HCT116 (cell line): Measurements from ENCODE around the gene SULT1B1. TPM values are rescaled to one million over a fixed set of nuclear protein-coding genes. Genes with fewer than 3 reads are reported as not detected.

Experiments used
- ATAC-seq: fragments of 200-7000 bp; cut with Tn5 transposase; 2 replicates; pipeline ENCODE4 v1.9.1; 2020; ENCODE audit warnings: mild to moderate bottlenecking, moderate library complexity
- BruUV-seq: library from RNA; stranded (reverse); fragments of 400-500 nt; replicated peaks from 2 replicates; lab custom pipeline; 2021; lab: Mats Ljungman, UMichigan
- CTCF ChIA-PET: fragments of 300-600 bp; sonication (Branson Sonifier 250); formaldehyde crosslinking; loops from one replicate; lab custom pipeline; 2021; ENCODE audit warnings: antibody characterized with exemption; lab: Charles Lee
- POLR2A ChIA-PET: fragments of 300-600, 350-600 bp; sonication (Branson Sonifier 250); formaldehyde crosslinking; loops from one replicate; lab custom pipeline; 2021; ENCODE audit warnings: antibody characterized with exemption; lab: Charles Lee
- RAD21 ChIA-PET, 2 experiments: fragments of 300-600 bp; sonication (Branson Sonifier 250); formaldehyde crosslinking; loops; one replicate each; lab custom pipeline; 2023; ENCODE audit warnings: low total read pairs in 2 of 2; ENCODE audit not compliant: uncharacterized antibody in 2 of 2, unreplicated experiment in 2 of 2, low non-redundant PET in 1 of 2; lab: Charles Lee
- DNase-seq: peaks from one replicate; pipeline ENCODE4 v3.0.0-alpha.2; 2010; ENCODE audit warnings: low read depth, low spot score
- H2AFZ ChIP-seq: fragments of 200-600 bp; shearing (Covaris generic), sonication (generic); 2 replicates; pipeline ENCODE4 v1.6.1; 2017; ENCODE audit warnings: low read depth, mixed run types, mixed read lengths, antibody characterized with exemption, low read length; ENCODE audit not compliant: poor library complexity, severe bottlenecking
- H3K27ac ChIP-seq: 2 replicates; pipeline ENCODE4 v1.5.1; 2012; ENCODE audit warnings: low read depth, low read length
- H3K27me3 ChIP-seq: fragments of 200-600 bp; sonication (generic); 2 replicates; pipeline ENCODE4 v1.6.1; 2016; ENCODE audit warnings: mixed run types, low read length, mixed read lengths; ENCODE audit not compliant: insufficient read depth
- H3K36me3 ChIP-seq, 2 experiments: fragments of 200-500 bp in 1 of 2; fragments of 200-600 bp in 1 of 2; sonication (Bioruptor generic) in 1 of 2; sonication (generic) in 1 of 2; 2 replicates each; pipeline versions ENCODE4 v1.5.1 to v1.6.1; 2014 to 2016; ENCODE audit warnings: low read length in 2 of 2, inconsistent platforms in 1 of 2, mixed read lengths in 1 of 2, mixed run types in 1 of 2; ENCODE audit not compliant: insufficient read depth in 2 of 2, control insufficient read depth in 1 of 2
- H3K4me1 ChIP-seq, 2 experiments: fragments of 200-600 bp in 1 of 2; sonication (generic) in 1 of 2; 2 replicates each; pipeline versions ENCODE4 v1.5.1 to v1.6.1; 2012 to 2017; ENCODE audit warnings: low read length in 2 of 2, inconsistent platforms in 1 of 2, mild to moderate bottlenecking in 1 of 2, mixed read lengths in 1 of 2, mixed run types in 1 of 2, moderate library complexity in 1 of 2; ENCODE audit not compliant: insufficient read depth in 2 of 2, control insufficient read depth in 1 of 2
- H3K4me2 ChIP-seq: fragments of 200-600 bp; sonication (generic); 2 replicates; pipeline ENCODE4 v1.6.1; 2017; ENCODE audit warnings: mixed run types, low read length, mixed read lengths
- H3K4me3 ChIP-seq, 2 experiments: fragments of 200-600 bp in 1 of 2; sonication (generic) in 1 of 2; replicated peaks in 1 of 2; 2 replicates each; pipeline ENCODE4 v1.5.1; 2011 to 2016; ENCODE audit warnings: low read length in 2 of 2, control low read depth in 1 of 2, low read depth in 1 of 2, mild to moderate bottlenecking in 1 of 2, mixed read lengths in 1 of 2, mixed run types in 1 of 2
- H3K79me2 ChIP-seq: fragments of 200-600 bp; sonication (generic); 2 replicates; pipeline ENCODE4 v1.6.1; 2017; ENCODE audit warnings: mild to moderate bottlenecking, mixed run types, low read length, moderate library complexity, mixed read lengths; ENCODE audit not compliant: insufficient read depth
- H3K9ac ChIP-seq: fragments of 200-600 bp; sonication (generic); 2 replicates; pipeline ENCODE4 v1.6.1; 2016; ENCODE audit warnings: low read length, mixed read lengths
- H3K9me2 ChIP-seq: fragments of 200-600 bp; sonication (generic), shearing (Covaris generic); 2 replicates; pipeline ENCODE4 v1.6.1; 2017; ENCODE audit warnings: mixed run types, mild to moderate bottlenecking, moderate library complexity; ENCODE audit not compliant: insufficient read depth
- H3K9me3 ChIP-seq, 2 experiments: fragments of 200-500 bp in 1 of 2; fragments of 200-600 bp in 1 of 2; sonication (Bioruptor generic) in 1 of 2; sonication (generic) in 1 of 2; 2 replicates each; pipeline ENCODE4 v1.6.1; 2014 to 2017; ENCODE audit warnings: low read length in 2 of 2, mixed read lengths in 2 of 2, inconsistent platforms in 1 of 2, low read depth in 1 of 2, mild to moderate bottlenecking in 1 of 2, mixed run types in 1 of 2, moderate library complexity in 1 of 2; ENCODE audit not compliant: control insufficient read depth in 1 of 2, insufficient read depth in 1 of 2
- H4K20me1 ChIP-seq: fragments of 200-600 bp; sonication (generic), shearing (Covaris generic); 2 replicates; pipeline ENCODE4 v1.6.1; 2017; ENCODE audit warnings: mixed run types, mild to moderate bottlenecking, moderate library complexity; ENCODE audit not compliant: insufficient read depth
- ATF3 ChIP-seq: IDR thresholded peaks from 2 replicates; pipeline ENCODE4 v1.6.1; 2012
- CBX3 ChIP-seq: IDR thresholded peaks from 2 replicates; pipeline ENCODE4 v1.6.1; 2012; ENCODE audit warnings: low read depth
- CEBPB ChIP-seq: IDR thresholded peaks from 2 replicates; pipeline ENCODE4 v1.6.1; 2012; ENCODE audit warnings: low read depth
- CTCF ChIP-seq, 3 experiments: fragments of 200-600 bp in 1 of 3; sonication (generic) in 1 of 3; IDR thresholded peaks in 2 of 3; conservative IDR thresholded peaks in 1 of 3; 2 replicates each; pipeline ENCODE4 v1.5.1; 2012 to 2017; ENCODE audit warnings: low read depth in 2 of 3, low read length in 2 of 3, antibody characterized with exemption in 1 of 3, borderline replicate concordance in 1 of 3, control low read depth in 1 of 3, mild to moderate bottlenecking in 1 of 3, mixed read lengths in 1 of 3, mixed run types in 1 of 3, moderate library complexity in 1 of 3; ENCODE audit not compliant: insufficient read depth in 1 of 3
- EGR1 ChIP-seq: IDR thresholded peaks from 2 replicates; pipeline ENCODE4 v1.6.1; 2012; ENCODE audit warnings: low read depth
- ELF1 ChIP-seq: IDR thresholded peaks from 2 replicates; pipeline ENCODE4 v1.6.1; 2012; ENCODE audit warnings: low read depth, borderline replicate concordance
- EZH2phosphoT487 ChIP-seq: fragments of 200-600 bp; IDR thresholded peaks from 2 replicates; pipeline ENCODE4 v1.6.1; 2018; ENCODE audit warnings: antibody characterized with exemption, borderline replicate concordance
- FOSL1 ChIP-seq: IDR thresholded peaks from 2 replicates; pipeline ENCODE4 v1.6.1; 2012; ENCODE audit warnings: low read depth
- MAX ChIP-seq: IDR thresholded peaks from 2 replicates; pipeline ENCODE4 v1.6.1; 2012
- POLR2A ChIP-seq: IDR thresholded peaks from 2 replicates; pipeline ENCODE4 v1.7.0; 2011; ENCODE audit warnings: borderline replicate concordance; ENCODE audit not compliant: insufficient read depth, insufficient read length; ENCODE audit errors: extremely low read depth
- POLR2AphosphoS5 ChIP-seq: IDR thresholded peaks from 2 replicates; pipeline ENCODE4 v1.6.1; 2011; ENCODE audit warnings: mild to moderate bottlenecking, low read depth, low read length, moderate library complexity
- RAD21 ChIP-seq: IDR thresholded peaks from 2 replicates; pipeline ENCODE4 v1.6.1; 2012; ENCODE audit warnings: low read depth, mild to moderate bottlenecking
- REST ChIP-seq: IDR thresholded peaks from 2 replicates; pipeline ENCODE4 v1.6.1; 2012; ENCODE audit warnings: low read depth
- SIN3A ChIP-seq: IDR thresholded peaks from 2 replicates; pipeline ENCODE4 v1.6.1; 2012; ENCODE audit warnings: low read depth
- SRF ChIP-seq: IDR thresholded peaks from 2 replicates; pipeline ENCODE4 v1.6.1; 2012; ENCODE audit warnings: low read depth
- TCF7L2 ChIP-seq: IDR thresholded peaks from 2 replicates; pipeline ENCODE4 v1.7.0; 2011; ENCODE audit warnings: borderline replicate concordance, inconsistent platforms; ENCODE audit not compliant: insufficient read depth, insufficient read length; ENCODE audit errors: extremely low read depth
- YY1 ChIP-seq: IDR thresholded peaks from 2 replicates; pipeline ENCODE4 v1.6.1; 2011; ENCODE audit warnings: low read length, low read depth, moderate library complexity, mild to moderate bottlenecking; ENCODE audit not compliant: insufficient replicate concordance; ENCODE audit errors: extremely low read depth
- ZFX ChIP-seq: fragments of 450-650 bp; IDR thresholded peaks from 2 replicates; pipeline ENCODE4 v1.6.1; 2017
- ZNF274 ChIP-seq: fragments of 200-500 bp; sonication (Bioruptor generic); IDR thresholded peaks from 2 replicates; pipeline ENCODE4 v1.6.1; 2014; ENCODE audit warnings: mild to moderate bottlenecking, low read depth, low read length, inconsistent platforms
- intact Hi-C: fragments of 100-400 bp; cut with micrococcal nuclease; formaldehyde crosslinking; loops from 2 replicates; pipeline ENCODE4 v1.10.0; 2022
- total RNA-seq: library from RNA; stranded (reverse); gene quantifications from one replicate; pipeline ENCODE4 v1.2.1, GENCODE V29; 2021; ENCODE audit not compliant: unreplicated experiment
- TF ChIP-seq, protein P1 (sequence below): IDR thresholded peaks from 2 replicates; pipeline ENCODE4 v1.6.1; 2011; ENCODE audit warnings: mild to moderate bottlenecking, low read length, moderate library complexity; ENCODE audit not compliant: insufficient replicate concordance; ENCODE audit errors: extremely low read depth

Gene SULT1B1
- total RNA-seq, 1 experiment from 2014 or later = 0.10 TPM

- Histone ChIP-seq H3K9ac (no peak overlapping the region), H3K9me2 (no peaks in the 10 kb centered on the region), H2AFZ (no peak overlapping the region), H3K36me3 (no peaks in the 10 kb centered on the region), H4K20me1 (no peaks in the 10 kb centered on the region), H3K4me3 (no peak overlapping the region), H3K9me3 (no peaks in the 10 kb centered on the region), H3K4me1 (no peaks in the 10 kb centered on the region), H3K4me2 (no peak overlapping the region), H3K79me2 (no peaks in the 10 kb centered on the region), H3K27me3 (no peaks in the 10 kb centered on the region), H3K27ac (no peak overlapping the region)
- intact Hi-C loops = no loop called here
- DNase-seq (no peak), ATAC-seq (no peak)
- no TSS peak for BruUV-seq
- TF ChIP-seq CTCF (IDR thresholded peaks at IDR 0.05 in 2 of 3, conservative IDR thresholded peaks at IDR 0.05 in 1 of 3; ENCODE audit: borderline replicate concordance in 1 of 3, insufficient read depth in 1 of 3, low read depth in 2 of 3, low read length in 2 of 3) = no peak
- TF ChIP-seq EZH2phosphoT487 = no peak
- no peak for TF ChIP-seq ELF1
- TF ChIP-seq CBX3 = no peak
- no peak for TF ChIP-seq POLR2A
- TF ChIP-seq REST = no peak
- TF ChIP-seq, protein P1, sequence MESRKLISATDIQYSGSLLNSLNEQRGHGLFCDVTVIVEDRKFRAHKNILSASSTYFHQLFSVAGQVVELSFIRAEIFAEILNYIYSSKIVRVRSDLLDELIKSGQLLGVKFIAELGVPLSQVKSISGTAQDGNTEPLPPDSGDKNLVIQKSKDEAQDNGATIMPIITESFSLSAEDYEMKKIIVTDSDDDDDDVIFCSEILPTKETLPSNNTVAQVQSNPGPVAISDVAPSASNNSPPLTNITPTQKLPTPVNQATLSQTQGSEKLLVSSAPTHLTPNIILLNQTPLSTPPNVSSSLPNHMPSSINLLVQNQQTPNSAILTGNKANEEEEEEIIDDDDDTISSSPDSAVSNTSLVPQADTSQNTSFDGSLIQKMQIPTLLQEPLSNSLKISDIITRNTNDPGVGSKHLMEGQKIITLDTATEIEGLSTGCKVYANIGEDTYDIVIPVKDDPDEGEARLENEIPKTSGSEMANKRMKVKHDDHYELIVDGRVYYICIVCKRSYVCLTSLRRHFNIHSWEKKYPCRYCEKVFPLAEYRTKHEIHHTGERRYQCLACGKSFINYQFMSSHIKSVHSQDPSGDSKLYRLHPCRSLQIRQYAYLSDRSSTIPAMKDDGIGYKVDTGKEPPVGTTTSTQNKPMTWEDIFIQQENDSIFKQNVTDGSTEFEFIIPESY = no peak
- no peak for TF ChIP-seq YY1
- no peak for TF ChIP-seq FOSL1
- no peak for TF ChIP-seq MAX
- no peak for TF ChIP-seq TCF7L2
- no peak for TF ChIP-seq SIN3A
- no peak for TF ChIP-seq ZNF274
- TF ChIP-seq ATF3 = no peak
- TF ChIP-seq ZFX = no peak
- TF ChIP-seq EGR1 = no peak
- TF ChIP-seq RAD21 = no peak
- no peak for TF ChIP-seq SRF
- no peak for TF ChIP-seq CEBPB
- TF ChIP-seq POLR2AphosphoS5 = no peak
- ChIA-PET RAD21 (no interaction called here), CTCF (no interaction called here), POLR2A (no interaction called here)
Measured at GRCh38 chr4:69785211-69785831, 24.9 kb upstream of the SULT1B1 start.
